HG03354 (cell line): Measurements from ENCODE around the gene MYO7B.
A peak's percentile ranks its signal among the peaks of the same experiment; 100 is the strongest.

Source experiments
- ATAC-seq: cut with Tn5 transposase; IDR thresholded peaks from one replicate; pipeline ENCODE4 v1.9.1; 2021; ENCODE audit warnings: mild to moderate bottlenecking; ENCODE audit not compliant: unreplicated experiment, poor library complexity, severe bottlenecking

MYO7B gene

GRCh38 chr2:127584047-127584446 lies 48.6 kb downstream of the MYO7B start:
- ATAC-seq: no peak

- ATAC-seq: no peak
Observed at GRCh38 chr2:127584516-127585033, 49.1 kb downstream of the MYO7B start.

GRCh38 chr2:127585270-127585807 lies 49.9 kb downstream of the MYO7B start:
- no peak for ATAC-seq

DNA sequence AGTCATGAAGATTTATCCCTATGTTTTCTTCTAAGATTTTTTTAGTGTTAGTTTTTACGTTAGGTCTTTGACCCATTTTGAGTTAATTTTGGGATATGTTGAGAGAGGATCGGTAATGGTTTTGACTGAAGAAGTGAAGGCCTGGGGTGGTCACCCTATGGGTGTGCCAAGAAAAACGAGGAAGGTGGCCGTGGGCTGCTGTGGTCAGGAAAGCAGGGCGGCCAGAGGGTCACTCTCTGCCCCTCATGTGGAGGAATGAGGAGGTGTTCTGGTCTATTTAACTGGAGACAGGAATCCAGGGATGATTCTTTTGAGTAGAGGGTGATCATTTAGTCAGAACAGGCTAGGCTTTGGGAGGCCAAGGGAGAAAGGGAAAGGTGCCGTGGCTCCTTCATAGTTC lies 50.7 kb downstream of the MYO7B start:
- ATAC-seq: no peak

GRCh38 chr2:127586746-127587295 lies 51.3 kb downstream of the MYO7B start:
- ATAC-seq: no peak

- no peak for ATAC-seq
Observed at GRCh38 chr2:127588241-127588640, 52.8 kb downstream of the MYO7B start.

DNA sequence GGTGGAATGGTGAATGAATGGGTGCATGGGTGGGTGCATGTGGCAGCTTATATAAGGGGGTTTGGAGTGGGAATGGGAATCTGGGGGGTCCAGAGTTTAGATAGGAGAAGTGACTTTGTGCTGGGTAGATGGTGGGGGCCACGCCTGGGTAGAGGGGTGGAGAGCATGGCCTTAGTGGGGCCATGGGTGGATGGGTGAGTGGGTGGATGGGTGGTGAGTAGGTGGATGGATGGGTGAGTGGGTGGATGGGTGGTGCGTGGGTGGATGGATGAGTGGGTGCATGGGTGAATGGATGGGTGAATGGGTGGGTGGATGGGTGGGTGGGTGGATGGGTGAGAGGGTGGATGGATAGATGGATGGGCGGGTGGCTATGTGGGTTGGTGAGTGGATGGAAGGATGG lies 53.9 kb downstream of the MYO7B start:
- ATAC-seq: no peak

- ATAC-seq: no peak
Observed at GRCh38 chr2:127589841-127590240, 54.4 kb downstream of the MYO7B start.

DNA sequence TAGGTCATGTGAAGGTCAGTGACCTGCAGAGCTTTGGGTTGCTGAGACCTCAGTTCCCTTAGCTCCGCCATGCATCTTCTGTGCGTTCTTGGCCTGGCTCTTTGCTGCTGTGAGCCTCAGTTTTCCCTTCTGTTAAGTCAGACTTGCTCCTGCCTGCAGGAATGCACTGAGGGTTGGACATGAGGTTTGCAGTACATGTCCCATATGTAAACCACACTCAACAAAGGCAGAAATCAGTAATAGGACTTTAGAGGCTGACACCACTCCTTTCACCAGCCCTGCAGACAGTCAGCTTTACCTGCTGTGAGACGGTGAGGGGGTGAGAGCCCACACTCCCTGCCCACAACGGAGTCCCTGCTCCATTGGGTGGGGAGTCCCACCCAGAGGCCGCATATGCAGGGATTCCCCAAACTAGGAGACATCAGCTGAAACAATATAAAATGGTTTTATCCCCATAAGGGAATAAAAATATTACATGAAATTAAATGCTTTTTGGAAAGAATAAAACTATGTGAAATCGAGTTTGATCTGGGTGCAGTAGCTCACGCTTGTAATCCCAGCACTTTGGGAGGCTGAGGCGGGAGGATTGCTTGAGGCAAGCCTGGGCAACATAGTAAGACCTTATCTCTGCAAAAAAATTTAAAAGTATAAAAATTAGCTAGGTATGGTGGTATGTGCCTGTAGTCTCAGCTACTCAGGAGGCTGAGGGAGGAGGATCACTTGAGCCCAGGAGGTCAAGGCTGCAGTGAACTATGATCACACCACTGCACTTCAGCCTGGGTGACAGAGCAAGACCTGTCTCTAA lies 55.1 kb downstream of the MYO7B start:
- no peak for ATAC-seq

DNA sequence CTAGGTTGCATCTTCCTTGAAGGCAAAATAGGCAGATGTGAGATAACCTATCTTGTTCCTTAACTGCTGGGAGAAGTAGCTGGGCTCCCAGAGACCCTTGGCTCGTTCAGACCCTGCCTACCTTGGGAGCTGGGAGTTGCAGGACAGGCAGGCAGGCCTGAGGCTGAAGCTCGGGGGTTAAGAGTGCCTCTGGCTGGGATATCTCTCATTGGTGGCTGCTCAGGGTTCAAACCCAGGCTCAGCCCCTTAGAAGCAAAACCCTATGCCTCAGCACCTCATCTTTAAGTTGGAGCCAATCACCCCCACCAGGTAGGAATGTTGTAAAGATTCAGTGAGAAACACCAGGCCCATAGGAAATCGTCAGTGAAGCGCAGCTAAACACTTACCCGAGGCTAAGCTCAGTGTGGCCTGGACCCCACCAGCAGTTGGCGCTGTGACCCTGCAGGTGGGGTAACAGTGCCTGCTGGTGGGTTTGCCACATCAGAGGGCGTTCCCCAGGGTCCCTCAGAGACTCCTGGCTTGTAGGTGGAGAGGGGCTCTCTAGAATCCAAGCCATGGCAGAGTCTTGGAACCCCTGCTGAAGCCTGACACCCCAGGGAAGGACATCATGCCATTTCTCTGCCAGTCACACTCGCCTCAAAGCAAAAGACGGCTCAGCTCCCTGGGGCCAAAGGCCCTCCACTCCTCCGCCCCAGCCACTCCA lies 55.9 kb downstream of the MYO7B start:
- peak; percentile 72 for ATAC-seq

DNA sequence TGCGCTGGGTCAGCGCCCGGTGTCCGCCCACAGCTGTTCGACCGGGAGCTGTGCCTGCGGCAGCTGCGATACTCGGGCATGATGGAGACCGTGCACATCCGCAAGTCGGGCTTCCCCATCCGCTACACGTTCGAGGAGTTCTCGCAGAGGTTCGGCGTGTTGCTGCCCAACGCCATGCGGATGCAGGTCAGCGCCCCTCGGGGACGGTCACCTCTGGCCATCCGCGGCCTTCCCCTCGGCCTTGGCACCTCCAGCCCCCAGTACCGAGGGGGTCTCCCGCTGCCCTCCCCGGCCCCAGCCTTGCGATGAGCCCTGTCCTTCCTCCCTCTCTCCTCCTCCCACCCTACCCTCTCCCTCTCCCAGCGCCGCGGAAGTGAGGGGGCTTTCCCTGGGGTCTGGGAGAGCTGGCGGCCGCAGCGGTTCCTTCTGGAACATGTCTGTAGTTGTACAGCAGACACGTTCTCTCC lies 57.3 kb downstream of the MYO7B start:
- ATAC-seq: no peak

GRCh38 chr2:127593228-127594115 lies 58.0 kb downstream of the MYO7B start:
- no peak for ATAC-seq

DNA sequence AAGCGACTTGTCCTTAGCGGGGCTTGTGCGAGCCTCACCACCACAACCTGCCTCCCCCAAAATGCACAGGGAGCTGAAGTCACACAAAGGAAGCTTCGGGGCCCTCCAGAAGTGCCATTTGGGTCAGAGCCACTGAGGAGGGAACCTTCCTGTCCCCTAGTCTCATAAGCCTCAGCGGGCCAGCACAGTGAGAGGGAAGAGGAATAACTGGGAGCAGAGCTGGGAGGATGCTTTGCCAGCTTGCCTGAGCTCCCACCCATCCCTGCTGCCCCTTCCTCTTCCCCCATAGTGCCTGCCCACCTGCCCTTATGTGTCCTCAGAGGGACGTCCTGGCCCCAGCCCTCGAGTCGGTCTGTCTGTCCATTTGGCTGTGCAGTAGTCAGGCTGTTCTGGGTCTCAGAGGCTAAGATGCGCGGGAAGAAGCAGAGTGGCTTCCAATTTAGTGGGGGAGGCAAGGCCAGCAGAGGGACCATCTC lies 58.7 kb downstream of the MYO7B start:
- no peak for ATAC-seq

GRCh38 chr2:127596311-127597045 lies 61.0 kb downstream of the MYO7B start:
- ATAC-seq: no peak

DNA sequence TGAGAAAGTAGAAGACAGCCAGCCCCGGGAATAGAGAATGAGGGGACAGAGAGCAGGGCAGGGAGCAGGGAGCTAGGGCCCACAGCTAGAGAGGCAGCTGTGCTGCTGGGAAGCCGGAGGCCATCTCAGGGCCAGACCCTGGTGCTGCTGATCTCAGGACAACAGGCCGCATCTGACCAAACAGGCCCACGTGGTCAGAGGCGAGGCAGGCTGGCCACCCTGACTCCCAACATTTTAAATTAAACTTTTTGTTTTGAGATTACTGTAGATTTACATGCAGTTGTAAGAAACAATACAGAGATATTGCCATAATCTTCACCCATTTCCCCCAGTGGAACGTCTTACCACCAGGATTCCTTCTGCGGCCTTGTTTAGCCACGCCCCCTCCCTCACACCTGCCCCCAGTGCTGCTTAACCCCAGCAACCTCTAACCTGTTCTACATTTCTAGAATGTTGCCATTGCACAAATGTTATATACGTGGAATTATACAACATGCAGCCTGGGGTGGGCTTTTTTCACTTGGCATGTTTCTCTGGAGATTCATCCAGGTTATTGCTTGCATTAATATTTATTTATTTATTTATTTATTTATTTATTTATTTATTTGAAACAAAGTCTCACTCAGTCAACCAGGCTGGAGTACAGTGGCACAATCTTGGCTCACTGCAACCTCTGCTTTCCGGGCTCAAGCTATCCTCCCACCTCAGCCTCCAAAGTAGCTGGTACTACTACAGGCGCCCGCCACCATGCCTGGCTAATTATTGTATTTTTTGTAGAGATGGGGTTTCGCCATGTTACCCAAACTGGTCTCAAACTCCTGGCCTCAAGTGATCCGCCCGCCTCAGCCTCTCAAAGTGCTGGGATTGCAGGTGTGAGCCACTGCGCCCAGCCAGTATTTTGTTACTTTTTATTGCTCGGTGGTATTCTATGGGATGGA lies 61.8 kb downstream of the MYO7B start:
- ATAC-seq: no peak

- no peak for ATAC-seq
Observed at GRCh38 chr2:127597984-127598380, 62.5 kb downstream of the MYO7B start.

GRCh38 chr2:127598711-127599110 lies 63.2 kb downstream of the MYO7B start:
- no peak for ATAC-seq

DNA sequence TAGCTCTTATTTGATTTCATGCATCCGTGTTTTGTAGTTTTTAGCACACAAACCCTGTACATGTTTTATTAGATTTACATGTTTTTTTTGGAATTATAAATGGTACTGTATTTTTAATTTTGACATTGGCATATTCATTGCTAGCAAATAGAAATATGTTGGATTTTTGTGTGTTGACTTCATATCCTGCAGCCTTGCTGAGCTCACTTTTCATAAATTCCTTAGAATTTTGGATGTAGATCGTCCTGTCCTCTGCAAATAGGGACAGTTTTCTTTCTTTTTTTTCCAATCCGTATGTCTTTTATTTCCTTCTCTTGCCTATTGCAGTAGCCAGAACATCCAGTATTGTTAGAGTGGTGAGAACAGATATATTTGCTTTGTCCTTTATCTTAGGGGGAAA lies 63.7 kb downstream of the MYO7B start:
- no peak for ATAC-seq
